Measurements from ENCODE around the gene SPECC1L. TPM values are rescaled to one million over a fixed set of nuclear protein-coding genes. Genes with fewer than 3 reads are reported as not detected.

Gene SPECC1L
- total and polyA plus RNA-seq, 7 donors: 17.4 to 52.6 (median 28.8) TPM

DNA sequence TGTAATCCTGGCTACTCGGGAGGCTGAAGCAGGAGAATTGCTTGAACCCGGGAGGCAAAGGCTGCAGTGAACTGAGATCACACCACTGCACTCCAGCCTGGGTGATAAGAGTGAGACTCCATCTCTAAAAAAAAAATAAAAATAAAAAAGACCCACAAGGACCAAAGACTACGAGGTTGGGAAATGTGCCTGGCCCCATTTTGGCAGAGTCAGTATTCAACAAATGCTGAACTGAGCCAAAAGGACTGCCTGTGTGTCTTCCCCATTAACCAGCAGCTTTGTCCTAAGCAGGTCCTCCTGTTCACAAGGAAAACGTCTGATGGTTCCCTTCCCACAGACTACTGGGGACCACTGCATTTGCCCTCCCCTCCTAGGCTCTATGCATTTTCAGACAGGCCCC lies 184.4 kb downstream of the SPECC1L start:
- no peak for TF ChIP-seq EP300 (IDR thresholded peaks at IDR 0.05)
- TF ChIP-seq POLR2A (IDR thresholded peaks at IDR 0.05): no peak
- no peak for TF ChIP-seq POLR2AphosphoS5 (IDR thresholded peaks at IDR 0.05)
- TF ChIP-seq, protein P1, sequence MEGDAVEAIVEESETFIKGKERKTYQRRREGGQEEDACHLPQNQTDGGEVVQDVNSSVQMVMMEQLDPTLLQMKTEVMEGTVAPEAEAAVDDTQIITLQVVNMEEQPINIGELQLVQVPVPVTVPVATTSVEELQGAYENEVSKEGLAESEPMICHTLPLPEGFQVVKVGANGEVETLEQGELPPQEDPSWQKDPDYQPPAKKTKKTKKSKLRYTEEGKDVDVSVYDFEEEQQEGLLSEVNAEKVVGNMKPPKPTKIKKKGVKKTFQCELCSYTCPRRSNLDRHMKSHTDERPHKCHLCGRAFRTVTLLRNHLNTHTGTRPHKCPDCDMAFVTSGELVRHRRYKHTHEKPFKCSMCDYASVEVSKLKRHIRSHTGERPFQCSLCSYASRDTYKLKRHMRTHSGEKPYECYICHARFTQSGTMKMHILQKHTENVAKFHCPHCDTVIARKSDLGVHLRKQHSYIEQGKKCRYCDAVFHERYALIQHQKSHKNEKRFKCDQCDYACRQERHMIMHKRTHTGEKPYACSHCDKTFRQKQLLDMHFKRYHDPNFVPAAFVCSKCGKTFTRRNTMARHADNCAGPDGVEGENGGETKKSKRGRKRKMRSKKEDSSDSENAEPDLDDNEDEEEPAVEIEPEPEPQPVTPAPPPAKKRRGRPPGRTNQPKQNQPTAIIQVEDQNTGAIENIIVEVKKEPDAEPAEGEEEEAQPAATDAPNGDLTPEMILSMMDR (IDR thresholded peaks at IDR 0.05): no peak
- Histone ChIP-seq H3K4me1 (no peaks in the 10 kb centered on the region), H3K27me3 (no peaks in the 10 kb centered on the region), H3K27ac (no peak overlapping the region), H3K36me3 (no peaks in the 10 kb centered on the region), H3K9me3 (peaks cover 0 to 5% (median 1%) of the 10 kb centered on the region in 4 donors), H3K4me3 (no peak overlapping the region)
- WGBS, 2 donors: 88 to 89% methylated on average over 4 of the region's 4 CpGs
- intact Hi-C loops (cut with DNase I): no loop called here
- no peak for DNase-seq

DNA sequence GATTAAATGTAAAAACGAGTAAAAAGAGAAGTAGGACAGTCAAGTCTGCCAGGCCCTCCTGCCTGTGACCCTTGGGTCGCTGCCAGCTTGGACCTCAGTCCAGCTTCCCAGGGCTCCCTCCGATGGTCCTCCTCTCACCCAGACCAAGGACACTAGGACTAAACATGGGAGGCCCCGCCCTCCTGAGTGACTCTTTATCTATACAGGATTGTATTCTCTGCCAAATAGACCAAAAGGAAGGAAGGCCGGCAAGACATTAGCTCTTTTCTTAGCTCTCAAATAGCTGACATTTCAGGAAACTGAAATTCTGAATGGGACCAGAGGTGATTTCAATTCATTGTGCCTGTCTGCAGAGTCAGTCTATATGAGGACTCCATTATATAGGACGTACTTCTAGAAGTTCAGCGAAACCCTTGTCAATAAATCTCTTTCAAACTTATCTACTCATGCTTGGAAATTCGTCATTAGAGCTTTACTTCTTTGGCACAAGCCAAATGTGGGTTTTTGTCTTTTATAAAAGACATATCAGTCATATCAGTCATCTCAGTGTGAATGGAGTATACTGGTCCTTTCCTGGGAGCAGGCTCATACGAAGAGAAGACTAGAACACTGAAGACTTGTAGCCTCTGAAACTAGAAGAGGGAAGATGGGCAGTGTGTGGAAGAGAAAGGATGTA lies 185.3 kb downstream of the SPECC1L start:
- WGBS, 2 donors: 57 to 72% methylated on average over 9 of the region's 9 CpGs
- H3K36me3 ChIP-seq: no peaks in the 10 kb centered on the region
- no peak overlapping the region for H3K4me3 ChIP-seq
- no peak for DNase-seq
- H3K27ac ChIP-seq: no peak overlapping the region
- no peaks in the 10 kb centered on the region for H3K4me1 ChIP-seq
- intact Hi-C loops (cut with DNase I): no loop called here
- H3K9me3 ChIP-seq: peaks cover 0 to 5% (median 1%) of the 10 kb centered on the region in 4 donors
- TF ChIP-seq POLR2A (IDR thresholded peaks at IDR 0.05) (no peak), EP300 (IDR thresholded peaks at IDR 0.05) (no peak)
- TF ChIP-seq, protein P1 (IDR thresholded peaks at IDR 0.05): no peak
- no peaks in the 10 kb centered on the region for H3K27me3 ChIP-seq

DNA sequence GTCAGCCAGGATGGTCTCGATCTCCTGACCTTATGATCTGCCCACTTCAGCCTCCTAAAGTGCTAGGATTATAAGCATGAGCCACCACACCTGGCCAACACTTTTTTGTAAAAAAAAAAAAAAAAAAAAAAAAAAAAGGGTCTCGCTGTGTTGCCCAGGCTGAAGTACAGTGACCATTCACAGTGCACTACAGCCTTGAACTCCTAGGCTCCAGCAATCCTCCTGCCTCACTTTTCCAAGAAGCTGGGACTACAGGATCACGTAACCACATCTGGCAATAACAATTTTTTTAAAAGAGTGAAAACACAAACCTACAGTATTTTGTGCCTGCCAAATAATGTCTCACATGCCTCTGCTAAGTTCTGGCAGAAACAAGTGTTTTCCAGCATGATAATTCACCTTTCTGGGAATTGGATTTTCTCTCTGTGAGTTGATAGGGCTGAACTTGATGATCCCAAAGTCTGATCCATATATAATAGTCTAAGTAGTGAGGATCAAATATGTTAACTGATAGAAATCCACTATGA lies 187.3 kb downstream of the SPECC1L start:
- intact Hi-C loops (cut with DNase I): no loop called here
- Histone ChIP-seq H3K4me1 (no peaks in the 10 kb centered on the region), H3K9me3 (no peaks in the 10 kb centered on the region), H3K36me3 (no peaks in the 10 kb centered on the region), H3K27me3 (no peaks in the 10 kb centered on the region), H3K27ac (no peak overlapping the region), H3K4me3 (no peak overlapping the region)
- WGBS, 2 donors: 97 to 98% methylated on average over 3 of the region's 3 CpGs
- TF ChIP-seq POLR2AphosphoS5 (IDR thresholded peaks at IDR 0.05): no peak
- no peak for TF ChIP-seq EP300 (IDR thresholded peaks at IDR 0.05)
- TF ChIP-seq POLR2A (IDR thresholded peaks at IDR 0.05): no peak
- no peak for DNase-seq

DNA sequence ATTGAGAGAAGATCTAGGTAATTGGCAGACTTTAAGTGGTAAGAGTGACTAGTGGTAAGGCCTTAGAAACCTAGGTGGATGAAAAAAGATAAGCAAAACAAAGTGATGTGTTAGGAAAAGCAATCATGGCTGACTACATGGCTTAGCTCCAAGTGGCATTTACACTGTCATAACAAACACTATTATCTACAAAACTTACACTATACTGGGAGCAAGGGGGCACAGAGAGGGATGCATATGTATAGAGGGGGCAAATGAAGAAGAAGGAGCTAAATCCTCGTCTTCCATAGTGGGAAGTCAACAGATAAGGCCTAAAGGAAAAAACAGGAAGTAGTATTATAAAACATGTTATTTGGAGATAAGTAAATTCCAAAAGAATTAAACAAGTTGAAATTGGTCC lies 189.3 kb downstream of the SPECC1L start:
- H3K9me3 ChIP-seq: no peaks in the 10 kb centered on the region
- TF ChIP-seq POLR2AphosphoS5 (IDR thresholded peaks at IDR 0.05): no peak
- TF ChIP-seq, protein P1 (IDR thresholded peaks at IDR 0.05): no peak
- no peak for TF ChIP-seq EP300 (IDR thresholded peaks at IDR 0.05)
- TF ChIP-seq POLR2A (IDR thresholded peaks at IDR 0.05): no peak
- no peak overlapping the region for H3K4me3 ChIP-seq
- H3K36me3 ChIP-seq: no peaks in the 10 kb centered on the region
- no peak overlapping the region for H3K27ac ChIP-seq
- H3K4me1 ChIP-seq: no peaks in the 10 kb centered on the region
- WGBS, 2 donors: 69 to 87% methylated on average over 1 of the region's 1 CpG
- intact Hi-C loops (cut with DNase I): no loop called here
- DNase-seq: no peak
- H3K27me3 ChIP-seq: no peaks in the 10 kb centered on the region

DNA sequence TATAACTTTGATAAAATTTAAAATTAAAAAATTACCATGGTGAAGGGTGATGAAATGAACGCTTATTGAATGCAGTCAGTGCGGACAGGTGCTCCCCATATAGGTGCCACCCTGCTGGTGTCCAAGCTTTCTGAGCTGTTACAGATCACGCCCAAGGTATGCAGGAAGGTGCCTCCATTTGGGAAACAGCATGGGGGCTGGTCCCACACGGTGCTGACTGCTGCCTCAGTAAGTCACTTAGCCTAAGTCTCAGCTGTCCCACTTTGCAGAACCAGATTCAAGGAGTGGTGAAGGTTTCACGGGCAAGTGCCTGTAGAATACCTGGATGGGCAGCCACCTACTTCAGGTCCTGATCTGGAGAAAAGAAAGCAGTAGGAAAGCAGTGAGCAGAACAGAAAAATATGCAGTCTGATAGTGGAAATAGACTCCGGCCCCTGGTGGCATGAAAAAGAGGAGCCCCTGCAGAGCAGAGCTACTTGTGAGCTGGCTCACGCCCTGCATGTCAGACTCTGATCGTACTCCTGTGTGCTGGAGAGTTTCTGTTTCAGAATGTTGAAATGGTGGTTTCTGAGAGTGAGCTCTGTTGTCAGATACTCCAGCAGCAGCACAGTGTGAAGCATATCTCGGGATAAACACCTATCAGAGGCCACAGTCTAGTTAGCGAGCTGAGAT lies 189.9 kb downstream of the SPECC1L start:
- no peaks in the 10 kb centered on the region for H3K4me1 ChIP-seq
- no peak for TF ChIP-seq POLR2AphosphoS5 (IDR thresholded peaks at IDR 0.05)
- TF ChIP-seq, protein P1 (IDR thresholded peaks at IDR 0.05): no peak
- no peak for TF ChIP-seq EP300 (IDR thresholded peaks at IDR 0.05)
- TF ChIP-seq POLR2A (IDR thresholded peaks at IDR 0.05): no peak
- intact Hi-C loops (cut with DNase I): no loop called here
- H3K4me3 ChIP-seq: no peak overlapping the region
- WGBS, 2 donors: 72 to 78% methylated on average over 10 of the region's 10 CpGs
- H3K9me3 ChIP-seq: no peaks in the 10 kb centered on the region
- H3K36me3 ChIP-seq: no peaks in the 10 kb centered on the region
- no peak for DNase-seq
- H3K27me3 ChIP-seq: no peaks in the 10 kb centered on the region
- H3K27ac ChIP-seq: no peak overlapping the region
